GM12878 (cell line): Measurements from ENCODE around the gene IQGAP3. TPM values are rescaled to one million over a fixed set of nuclear protein-coding genes. Genes with fewer than 3 reads are reported as not detected.
A peak's percentile ranks its signal among the peaks of the same experiment; 100 is the strongest.

ENCODE experiments used
- BACH1 ChIP-seq: fragments of 450-650 bp; IDR thresholded peaks from 2 replicates; pipeline ENCODE4 v1.6.1; 2017; ENCODE audit warnings: mild to moderate bottlenecking, borderline replicate concordance
- BMI1 ChIP-seq: fragments of 450-650 bp; IDR thresholded peaks from 2 replicates; pipeline ENCODE4 v1.6.1; 2016; ENCODE audit warnings: mild to moderate bottlenecking, moderate library complexity, borderline replicate concordance
- CHD2 ChIP-seq: IDR thresholded peaks from 2 replicates; pipeline ENCODE4 v1.6.1; 2011; ENCODE audit warnings: low read depth, low read length, improper control_type of control experiment, borderline replicate concordance
- CTCF ChIP-seq, 3 experiments: IDR thresholded peaks in 2 of 3; conservative IDR thresholded peaks in 1 of 3; 2 replicates each; pipeline ENCODE4 v1.5.1; 2011; ENCODE audit warnings: low read depth in 3 of 3, low read length in 3 of 3, mild to moderate bottlenecking in 3 of 3, control low read depth in 2 of 3, moderate library complexity in 2 of 3, inconsistent platforms in 1 of 3, mixed read lengths in 1 of 3; ENCODE audit not compliant: control insufficient read depth in 2 of 3, insufficient read depth in 1 of 3; ENCODE audit errors: extremely low read depth in 1 of 3
- DPF2 ChIP-seq: fragments of 450-650 bp; IDR thresholded peaks from 2 replicates; pipeline ENCODE4 v1.6.1; 2017; ENCODE audit warnings: mild to moderate bottlenecking
- LARP7 ChIP-seq: fragments of 450-650 bp; IDR thresholded peaks from 2 replicates; pipeline ENCODE4 v1.6.1; 2017; ENCODE audit warnings: mild to moderate bottlenecking
- MYC ChIP-seq: IDR thresholded peaks from 2 replicates; pipeline ENCODE4 v1.6.1; 2011; ENCODE audit warnings: mild to moderate bottlenecking, low read length, moderate library complexity, inconsistent platforms; ENCODE audit not compliant: insufficient read depth, insufficient replicate concordance, insufficient read length, severe bottlenecking
- PAX5 ChIP-seq: IDR thresholded peaks from 2 replicates; pipeline ENCODE4 v1.6.1; 2011; ENCODE audit warnings: low read depth, low read length, borderline replicate concordance
- PML ChIP-seq: IDR thresholded peaks from 2 replicates; pipeline ENCODE4 v1.6.1; 2012; ENCODE audit warnings: low read length, inconsistent platforms
- POLR2AphosphoS2 ChIP-seq: IDR thresholded peaks from 2 replicates; pipeline ENCODE4 v1.6.1; 2011; ENCODE audit warnings: low read depth, mild to moderate bottlenecking, low read length, improper control_type of control experiment, moderate library complexity
- RAD21 ChIP-seq: IDR thresholded peaks from 2 replicates; pipeline ENCODE4 v1.6.1; 2011; ENCODE audit warnings: mild to moderate bottlenecking, low read depth, low read length, moderate library complexity; ENCODE audit not compliant: insufficient read depth
- SMAD5 ChIP-seq: IDR thresholded peaks from 2 replicates; pipeline ENCODE4 v1.6.1; 2016; ENCODE audit warnings: antibody characterized with exemption, low read depth
- TAF1 ChIP-seq: IDR thresholded peaks from 2 replicates; pipeline ENCODE4 v1.6.1; 2011; ENCODE audit warnings: mild to moderate bottlenecking, low read depth, low read length, borderline replicate concordance
- ZZZ3 ChIP-seq: IDR thresholded peaks from 2 replicates; pipeline ENCODE4 v1.6.1; 2011; ENCODE audit warnings: low read depth; ENCODE audit not compliant: control insufficient read depth, insufficient read length
- polyA plus RNA-seq, 11 experiments: library from polyadenylated mRNA; depleted of rRNA in 4 of 11; unstranded in 6 of 11; stranded (reverse) in 5 of 11; fragments of >200 nt; fragmentation: Nextera tagmentation in 4 of 11; fragmentation: Illumina TruSeq in 1 of 11; extraction: Ambion mirVana in 4 of 11; extraction: Trizol in 1 of 11; gene quantifications; 1 replicate in 1 of 11; 2 replicates in 10 of 11; pipeline versions ENCODE4 v1.2.1 to v1.2.3, GENCODE V29; 2011 to 2016; ENCODE audit warnings: inconsistent platforms in 2 of 11, missing spikeins in 2 of 11, low read depth in 1 of 11
- total RNA-seq, 4 experiments: library from RNA; depleted of rRNA in 3 of 4; stranded (reverse); fragments of >200 nt in 3 of 4; fragmentation: Illumina TruSeq in 1 of 4; extraction: Trizol in 1 of 4; gene quantifications; 2 replicates each; pipeline versions ENCODE4 v1.2.1 to v1.2.3, GENCODE V29; 2013 to 2021
- TF ChIP-seq, protein P1 (sequence below): IDR thresholded peaks from 2 replicates; pipeline ENCODE4 v1.6.1; 2012; ENCODE audit warnings: mild to moderate bottlenecking, low read depth, low read length
- TF ChIP-seq, protein P2 (sequence below): fragments of 450-650 bp; formaldehyde crosslinking; IDR thresholded peaks from 2 replicates; pipeline ENCODE4 v1.4.0; 2022; ENCODE audit warnings: mild to moderate bottlenecking, moderate library complexity
- TF ChIP-seq, protein P3 (sequence below): IDR thresholded peaks from 2 replicates; pipeline ENCODE4 v1.6.1; 2011; ENCODE audit warnings: borderline replicate concordance, low read depth, mild to moderate bottlenecking, moderate library complexity, low read length; ENCODE audit not compliant: insufficient read depth, poor library complexity, severe bottlenecking

IQGAP3 gene
- total and polyA plus RNA-seq, 10 of the 15 experiments (the other 5 are each of a cell fraction or from before 2014, with no cell fraction given): 1.1 to 10.7 (median 7.9) TPM

DNA sequence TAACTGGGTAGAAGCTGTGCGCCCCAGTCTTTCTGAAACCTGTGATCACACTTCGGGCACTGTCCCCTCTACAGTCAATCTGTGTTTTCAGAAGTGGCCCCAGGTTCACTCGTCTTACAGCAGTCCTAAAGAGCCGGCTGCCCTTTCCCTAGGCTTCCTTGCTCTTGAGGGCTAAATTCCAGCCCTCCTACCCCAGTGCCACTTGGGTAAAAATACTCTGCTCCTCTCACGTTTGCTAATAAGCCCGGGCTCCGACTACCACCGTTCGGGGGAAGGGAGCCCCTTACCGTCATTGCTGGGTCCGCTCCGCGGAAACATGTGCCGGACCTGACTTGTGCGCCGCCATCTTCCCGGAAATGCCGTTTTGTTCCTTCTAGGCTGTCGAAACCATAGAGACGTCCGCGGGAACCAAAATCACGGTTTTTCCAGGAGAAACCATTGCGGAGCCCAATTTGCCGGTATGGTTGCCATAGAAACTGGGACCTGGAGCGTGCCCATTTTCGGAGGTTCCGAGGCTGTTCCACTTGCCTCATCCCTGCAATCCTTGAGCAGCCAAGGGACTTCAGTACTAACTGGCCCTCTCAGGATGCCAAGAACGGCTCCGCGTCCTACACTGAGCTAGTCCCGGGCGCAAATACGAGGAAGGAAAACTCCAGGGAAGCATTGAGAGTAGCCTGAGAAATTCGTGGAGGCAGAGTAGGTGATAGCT lies 28.9 kb upstream of the IQGAP3 start, which contains the start of gene GPATCH4 (continued):
- TF ChIP-seq, protein P1, sequence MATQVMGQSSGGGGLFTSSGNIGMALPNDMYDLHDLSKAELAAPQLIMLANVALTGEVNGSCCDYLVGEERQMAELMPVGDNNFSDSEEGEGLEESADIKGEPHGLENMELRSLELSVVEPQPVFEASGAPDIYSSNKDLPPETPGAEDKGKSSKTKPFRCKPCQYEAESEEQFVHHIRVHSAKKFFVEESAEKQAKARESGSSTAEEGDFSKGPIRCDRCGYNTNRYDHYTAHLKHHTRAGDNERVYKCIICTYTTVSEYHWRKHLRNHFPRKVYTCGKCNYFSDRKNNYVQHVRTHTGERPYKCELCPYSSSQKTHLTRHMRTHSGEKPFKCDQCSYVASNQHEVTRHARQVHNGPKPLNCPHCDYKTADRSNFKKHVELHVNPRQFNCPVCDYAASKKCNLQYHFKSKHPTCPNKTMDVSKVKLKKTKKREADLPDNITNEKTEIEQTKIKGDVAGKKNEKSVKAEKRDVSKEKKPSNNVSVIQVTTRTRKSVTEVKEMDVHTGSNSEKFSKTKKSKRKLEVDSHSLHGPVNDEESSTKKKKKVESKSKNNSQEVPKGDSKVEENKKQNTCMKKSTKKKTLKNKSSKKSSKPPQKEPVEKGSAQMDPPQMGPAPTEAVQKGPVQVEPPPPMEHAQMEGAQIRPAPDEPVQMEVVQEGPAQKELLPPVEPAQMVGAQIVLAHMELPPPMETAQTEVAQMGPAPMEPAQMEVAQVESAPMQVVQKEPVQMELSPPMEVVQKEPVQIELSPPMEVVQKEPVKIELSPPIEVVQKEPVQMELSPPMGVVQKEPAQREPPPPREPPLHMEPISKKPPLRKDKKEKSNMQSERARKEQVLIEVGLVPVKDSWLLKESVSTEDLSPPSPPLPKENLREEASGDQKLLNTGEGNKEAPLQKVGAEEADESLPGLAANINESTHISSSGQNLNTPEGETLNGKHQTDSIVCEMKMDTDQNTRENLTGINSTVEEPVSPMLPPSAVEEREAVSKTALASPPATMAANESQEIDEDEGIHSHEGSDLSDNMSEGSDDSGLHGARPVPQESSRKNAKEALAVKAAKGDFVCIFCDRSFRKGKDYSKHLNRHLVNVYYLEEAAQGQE: no peak
- TF ChIP-seq POLR2AphosphoS2 (peak; percentile 46; the same call in 1 of the 2 replicates), SMAD5 (no peak; the same call in 1 of the 2 replicates), CTCF (IDR thresholded peaks at IDR 0.05 in 2 of 3, conservative IDR thresholded peaks at IDR 0.05 in 1 of 3; ENCODE audit: control insufficient read depth in 2 of 3, extremely low read depth in 1 of 3, insufficient read depth in 1 of 3, low read depth in 3 of 3, low read length in 3 of 3) (no peak), BMI1 (peak; percentile 82), MYC (peak; percentile 80), PML (peak; percentile 65; the same call in 1 of the 2 replicates), DPF2 (no peak), LARP7 (peak; percentile 46), PAX5 (no peak), CHD2 (0 out of 2 replicates have a peak, but pooled peaks have one; percentile 27), RAD21 (no peak), ZZZ3 (no peak), TAF1 (peak; percentile 96), BACH1 (no peak)
- TF ChIP-seq, protein P2, sequence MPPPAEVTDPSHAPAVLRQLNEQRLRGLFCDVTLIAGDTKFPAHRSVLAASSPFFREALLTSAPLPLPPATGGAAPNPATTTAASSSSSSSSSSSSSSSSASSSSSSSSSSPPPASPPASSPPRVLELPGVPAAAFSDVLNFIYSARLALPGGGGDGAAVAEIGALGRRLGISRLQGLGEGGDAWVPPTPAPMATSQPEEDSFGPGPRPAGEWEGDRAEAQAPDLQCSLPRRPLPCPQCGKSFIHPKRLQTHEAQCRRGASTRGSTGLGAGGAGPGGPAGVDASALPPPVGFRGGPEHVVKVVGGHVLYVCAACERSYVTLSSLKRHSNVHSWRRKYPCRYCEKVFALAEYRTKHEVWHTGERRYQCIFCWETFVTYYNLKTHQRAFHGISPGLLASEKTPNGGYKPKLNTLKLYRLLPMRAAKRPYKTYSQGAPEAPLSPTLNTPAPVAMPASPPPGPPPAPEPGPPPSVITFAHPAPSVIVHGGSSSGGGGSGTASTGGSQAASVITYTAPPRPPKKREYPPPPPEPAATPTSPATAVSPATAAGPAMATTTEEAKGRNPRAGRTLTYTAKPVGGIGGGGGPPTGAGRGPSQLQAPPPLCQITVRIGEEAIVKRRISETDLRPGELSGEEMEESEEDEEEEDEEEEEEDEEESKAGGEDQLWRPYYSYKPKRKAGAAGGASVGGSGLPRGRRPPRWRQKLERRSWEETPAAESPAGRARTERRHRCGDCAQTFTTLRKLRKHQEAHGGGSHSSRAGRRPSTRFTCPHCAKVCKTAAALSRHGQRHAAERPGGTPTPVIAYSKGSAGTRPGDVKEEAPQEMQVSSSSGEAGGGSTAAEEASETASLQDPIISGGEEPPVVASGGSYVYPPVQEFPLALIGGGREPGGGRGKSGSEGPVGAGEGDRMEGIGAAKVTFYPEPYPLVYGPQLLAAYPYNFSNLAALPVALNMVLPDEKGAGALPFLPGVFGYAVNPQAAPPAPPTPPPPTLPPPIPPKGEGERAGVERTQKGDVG (CRISPR knock-in tag): no peak
- TF ChIP-seq, protein P3, sequence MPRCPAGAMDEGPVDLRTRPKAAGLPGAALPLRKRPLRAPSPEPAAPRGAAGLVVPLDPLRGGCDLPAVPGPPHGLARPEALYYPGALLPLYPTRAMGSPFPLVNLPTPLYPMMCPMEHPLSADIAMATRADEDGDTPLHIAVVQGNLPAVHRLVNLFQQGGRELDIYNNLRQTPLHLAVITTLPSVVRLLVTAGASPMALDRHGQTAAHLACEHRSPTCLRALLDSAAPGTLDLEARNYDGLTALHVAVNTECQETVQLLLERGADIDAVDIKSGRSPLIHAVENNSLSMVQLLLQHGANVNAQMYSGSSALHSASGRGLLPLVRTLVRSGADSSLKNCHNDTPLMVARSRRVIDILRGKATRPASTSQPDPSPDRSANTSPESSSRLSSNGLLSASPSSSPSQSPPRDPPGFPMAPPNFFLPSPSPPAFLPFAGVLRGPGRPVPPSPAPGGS: no peak
